Left colon (tissue), 2 donors: ENCODE results near the gene IL17RE. TPM values are rescaled to one million over a fixed set of nuclear protein-coding genes. Genes with fewer than 3 reads are reported as not detected.
"Not testable (repeated sequence)": the region's sequence is repeated elsewhere in the genome, so short reads cannot be mapped to it uniquely, and the experiment has no call there.

ENCODE experiments used
- ATAC-seq: fragments of 200-7000 bp; cut with Tn5 transposase; one replicate; pipeline ENCODE4 v1.9.1; 2020; ENCODE audit warnings: mild to moderate bottlenecking, moderate library complexity
- DNase-seq, 2 donors: peaks; one replicate each; pipeline ENCODE4 v3.0.0-alpha.2; 2020
- intact Hi-C, 2 donors: fragments of 100-400 bp; cut with DNase I in 1 of 2; cut with micrococcal nuclease in 1 of 2; formaldehyde crosslinking; loops; one replicate each; pipeline versions ENCODE4 v1.11.2 to v1.14.0; 2022; cut with DNase I, micrococcal nuclease
- long read RNA-seq: library from polyadenylated mRNA; unstranded; transcript quantifications from one replicate; pipeline ENCODE4 v2.0.0, GENCODE V29; 2021
- total RNA-seq, 2 donors: library from RNA; stranded (reverse); fragmentation: NEBNext Ultra II Directional; extraction: Animal tissue kit (Norgen Biotek cat#: 25700); gene quantifications; one replicate each; pipeline ENCODE4 v1.2.1, GENCODE V29; 2021
- donor health status: DM: no; HTN: no; CAD: no.
- donor health status: DM: yes; HTN: yes; CAD: no.

The IL17RE gene
- 10 to 100 TPM; 87.3 to 88.7 TPM for total RNA-seq
- long read RNA-seq, partial matches to known transcripts = 2 of 2 reads
- long read RNA-seq, other reads (novel, unspliced or antisense) = 0 of 2 reads

- DNase-seq = peak; percentile 80 to 84
- ATAC-seq = peak; percentile 54
- intact Hi-C loops = no loop called here
These were observed at the start of gene IL17RE for GRCh38 chr3:9902372-9903237. Gene IL17RE, plus strand, starts transcription at chr3:9902848. Its CDS starts 85 bp downstream, at chr3:9902933.

GRCh38 chr3:9854291-9854940 lies 48.2 kb upstream of the IL17RE start:
- ATAC-seq, DNase-seq: not testable (repeated sequence)
- intact Hi-C loops = loop anchor here in 1 of 2 donors (10.0 kb wide), 1 partner anchor 60 kb away; the partner anchor contains the start of gene IL17RC

- ATAC-seq (no peak), DNase-seq (no peak)
- intact Hi-C loops = loop anchor here in 1 of 2 donors (10.0 kb wide), 1 partner anchor 59 kb away; the partner anchor contains the start of gene IL17RC
These were observed 47.1 kb upstream of the IL17RE start for GRCh38 chr3:9855594-9855993.

- intact Hi-C loops = loop anchor here in 1 of 2 donors (10.0 kb wide), 1 partner anchor 55 kb away; the partner anchor contains the start of gene IL17RC
- DNase-seq (no peak), ATAC-seq (no peak)
These were observed 43.1 kb upstream of the IL17RE start for GRCh38 chr3:9859530-9860025.

- ATAC-seq (no peak), DNase-seq (no peak)
- intact Hi-C loops = no loop called here
These were observed 41.4 kb upstream of the IL17RE start for GRCh38 chr3:9861201-9861600.

GRCh38 chr3:9861626-9862130 lies 41.0 kb upstream of the IL17RE start:
- no peak for ATAC-seq
- intact Hi-C loops = no loop called here
- DNase-seq = no peak

GRCh38 chr3:9862391-9863057 lies 40.1 kb upstream of the IL17RE start:
- ATAC-seq (peak; percentile 95), DNase-seq (peak; percentile 70 to 77)
- intact Hi-C loops = no loop called here

GRCh38 chr3:9863058-9863772 lies 39.4 kb upstream of the IL17RE start:
- intact Hi-C loops = no loop called here
- peak; percentile 35 for ATAC-seq

GRCh38 chr3:9864200-9864927 lies 38.3 kb upstream of the IL17RE start:
- ATAC-seq = no peak
- DNase-seq = peak; percentile 37 to 62
- intact Hi-C loops = no loop called here

More at GRCh38 chr3:9863058-9863772, 39.4 kb upstream of the IL17RE start:
- no peak for DNase-seq

- intact Hi-C loops, ATAC-seq, DNase-seq: not testable (repeated sequence)
These were observed 37.5 kb upstream of the IL17RE start for GRCh38 chr3:9865125-9865637.

- ATAC-seq (no peak), DNase-seq (peak in 1 of 2 donors; percentile 64)
- intact Hi-C loops = no loop called here
These were observed 36.0 kb upstream of the IL17RE start for GRCh38 chr3:9866639-9867038.

GRCh38 chr3:9867106-9867505 lies 35.5 kb upstream of the IL17RE start:
- no peak for DNase-seq
- no peak for ATAC-seq
- intact Hi-C loops = no loop called here

- intact Hi-C loops = no loop called here
- ATAC-seq (no peak), DNase-seq (no peak)
These were observed 32.7 kb upstream of the IL17RE start for GRCh38 chr3:9869955-9870354.

GRCh38 chr3:9870978-9871377 lies 31.7 kb upstream of the IL17RE start:
- intact Hi-C loops = no loop called here
- DNase-seq = no peak
- no peak for ATAC-seq

GRCh38 chr3:9872067-9872466 lies 30.6 kb upstream of the IL17RE start:
- ATAC-seq, DNase-seq, intact Hi-C loops: not testable (repeated sequence)

- ATAC-seq = no peak
- DNase-seq = no peak
- intact Hi-C loops = no loop called here
These were observed 27.2 kb upstream of the IL17RE start for GRCh38 chr3:9875448-9875847.

- not testable (repeated sequence) for DNase-seq, ATAC-seq
These were observed 26.4 kb upstream of the IL17RE start for GRCh38 chr3:9876255-9876654.

More at GRCh38 chr3:9876255-9876654, 26.4 kb upstream of the IL17RE start:
- intact Hi-C loops = not testable (repeated sequence)
